ENCODE measurements around the gene KLHL30.
A peak's percentile ranks its signal among the peaks of the same experiment; 100 is the strongest.

KLHL30 gene, protein sequence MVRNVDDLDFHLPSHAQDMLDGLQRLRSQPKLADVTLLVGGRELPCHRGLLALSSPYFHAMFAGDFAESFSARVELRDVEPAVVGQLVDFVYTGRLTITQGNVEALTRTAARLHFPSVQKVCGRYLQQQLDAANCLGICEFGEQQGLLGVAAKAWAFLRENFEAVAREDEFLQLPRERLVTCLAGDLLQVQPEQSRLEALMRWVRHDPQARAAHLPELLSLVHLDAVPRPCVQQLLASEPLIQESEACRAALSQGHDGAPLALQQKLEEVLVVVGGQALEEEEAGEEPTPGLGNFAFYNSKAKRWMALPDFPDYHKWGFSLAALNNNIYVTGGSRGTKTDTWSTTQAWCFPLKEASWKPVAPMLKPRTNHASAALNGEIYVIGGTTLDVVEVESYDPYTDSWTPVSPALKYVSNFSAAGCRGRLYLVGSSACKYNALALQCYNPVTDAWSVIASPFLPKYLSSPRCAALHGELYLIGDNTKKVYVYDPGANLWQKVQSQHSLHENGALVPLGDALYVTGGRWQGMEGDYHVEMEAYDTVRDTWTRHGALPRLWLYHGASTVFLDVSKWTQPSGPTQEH

DNA sequence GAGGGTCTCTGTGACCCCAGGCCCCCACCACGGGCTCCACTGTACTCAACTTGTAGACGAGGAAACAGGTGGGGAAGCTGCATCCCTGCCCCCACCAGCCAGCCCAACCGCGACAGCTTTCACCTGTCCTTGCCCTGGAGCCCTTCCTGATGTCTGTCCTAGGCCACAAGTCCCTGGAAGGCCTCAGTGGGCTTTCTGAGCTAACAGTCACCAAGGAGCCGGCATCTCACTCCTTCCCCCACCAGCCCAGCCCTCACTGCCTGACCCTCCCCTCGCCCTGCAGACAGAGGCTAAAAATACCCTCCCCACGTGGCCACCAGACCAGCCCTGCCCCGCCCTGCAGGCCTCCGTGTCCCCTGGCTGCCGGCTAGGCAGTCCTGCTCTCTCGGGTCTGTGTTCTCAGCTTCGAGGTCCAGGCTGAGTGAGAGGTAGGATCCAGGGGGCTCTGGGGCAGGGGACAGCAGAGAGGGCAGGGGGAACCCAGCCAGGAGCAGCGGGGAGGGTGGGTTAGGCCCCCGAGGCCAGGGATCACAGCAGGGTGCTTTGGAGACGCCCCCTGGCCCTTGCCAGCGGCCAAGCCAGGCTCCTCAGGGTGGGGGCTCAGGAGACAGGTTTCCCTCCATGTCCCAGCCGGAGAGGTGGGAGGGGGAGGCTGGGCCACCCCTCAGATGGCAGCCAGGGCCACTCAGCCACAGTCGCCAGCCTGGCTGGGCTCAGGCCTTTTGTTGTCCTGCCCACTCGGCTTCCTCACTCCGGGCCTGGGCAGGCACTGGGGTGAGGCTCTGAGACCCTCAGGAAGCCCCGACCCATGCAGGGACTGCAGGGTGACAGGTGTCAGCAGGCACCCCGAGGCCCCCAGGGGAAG, at the start of gene KLHL30:
Gene KLHL30, plus strand, starts transcription at position 338 of the 865 bp plus-strand sequence. CDS start 2,087 bp downstream, outside the sequence.
- DNase-seq: no peak

DNA sequence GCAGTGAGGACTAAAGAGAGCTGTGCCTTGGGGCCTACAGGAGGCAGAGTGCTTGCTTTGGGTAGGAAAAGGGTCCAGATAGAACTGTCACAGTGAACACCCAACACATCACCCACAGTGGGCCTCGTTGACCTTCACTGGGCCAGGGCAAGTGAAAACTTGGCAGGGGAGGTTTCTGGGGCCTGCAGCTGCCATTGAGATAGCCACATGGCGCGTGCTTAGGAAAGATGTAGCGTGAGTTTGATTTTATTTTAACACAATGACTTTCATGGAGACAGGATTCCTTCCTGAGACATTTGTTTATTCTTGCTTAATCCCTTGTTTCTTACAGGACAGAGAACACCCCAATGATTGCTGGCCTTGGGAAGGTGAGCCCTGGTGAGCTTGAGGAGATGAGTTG, 47.6 kb upstream of the KLHL30 start:
- DNase-seq: no peak

DNA sequence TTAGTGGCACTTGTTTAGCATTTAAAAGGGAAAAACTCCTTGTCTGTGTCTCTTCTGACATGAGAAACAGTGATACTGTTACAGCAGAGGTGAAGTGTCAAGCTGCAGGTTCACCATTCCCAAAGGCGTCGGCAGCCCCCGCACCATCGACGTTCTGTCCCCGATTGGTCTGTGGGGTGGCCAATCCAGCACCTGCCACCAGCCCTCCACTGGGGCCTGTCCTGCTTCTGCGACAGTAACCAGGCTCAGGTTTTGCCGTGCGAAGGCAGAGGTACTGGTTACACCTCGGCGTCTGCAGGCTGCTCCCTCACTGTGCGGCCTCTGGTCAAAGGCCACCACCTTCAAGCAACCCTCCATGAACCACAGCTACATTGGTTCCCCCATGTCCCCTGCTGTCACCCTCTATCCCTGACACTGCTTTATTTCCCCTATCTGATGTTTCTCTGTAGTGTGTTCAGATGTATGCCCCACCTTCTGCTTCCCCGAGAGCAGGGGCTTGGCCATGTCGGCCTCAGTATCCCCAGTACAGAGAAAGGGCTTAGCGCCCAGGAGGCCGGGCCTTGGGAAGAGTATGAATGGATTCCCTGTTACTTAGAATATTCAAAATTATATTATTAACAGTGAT, 46.9 kb upstream of the KLHL30 start:
- DNase-seq: no peak

DNA sequence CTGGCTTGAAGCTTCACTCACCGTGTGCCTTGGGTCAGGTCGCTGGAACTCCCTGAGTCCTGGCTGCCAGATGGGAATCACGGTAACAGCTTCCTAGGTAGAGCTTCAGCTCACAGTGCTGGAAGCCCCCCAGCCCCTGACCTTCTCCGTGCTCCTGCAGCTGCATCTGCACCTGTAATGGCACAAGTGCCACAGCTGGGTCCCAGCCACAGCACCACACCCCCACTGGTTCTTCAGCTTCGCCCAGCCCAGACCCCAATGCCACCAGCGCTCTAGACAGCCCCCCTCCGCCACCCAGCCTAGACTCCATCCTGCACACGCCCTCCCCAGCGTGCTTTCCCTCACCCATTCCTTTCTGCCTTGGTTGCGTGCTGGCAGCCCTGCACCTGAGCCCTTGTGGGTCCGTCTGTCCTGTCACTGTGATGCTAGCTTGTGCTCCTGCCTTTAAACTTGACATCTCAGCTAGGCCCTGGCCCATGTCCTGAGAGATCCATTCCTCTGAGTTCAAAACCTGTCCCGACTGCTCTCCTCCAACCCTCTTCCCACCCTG, 45.9 kb upstream of the KLHL30 start:
- DNase-seq: no peak

DNA sequence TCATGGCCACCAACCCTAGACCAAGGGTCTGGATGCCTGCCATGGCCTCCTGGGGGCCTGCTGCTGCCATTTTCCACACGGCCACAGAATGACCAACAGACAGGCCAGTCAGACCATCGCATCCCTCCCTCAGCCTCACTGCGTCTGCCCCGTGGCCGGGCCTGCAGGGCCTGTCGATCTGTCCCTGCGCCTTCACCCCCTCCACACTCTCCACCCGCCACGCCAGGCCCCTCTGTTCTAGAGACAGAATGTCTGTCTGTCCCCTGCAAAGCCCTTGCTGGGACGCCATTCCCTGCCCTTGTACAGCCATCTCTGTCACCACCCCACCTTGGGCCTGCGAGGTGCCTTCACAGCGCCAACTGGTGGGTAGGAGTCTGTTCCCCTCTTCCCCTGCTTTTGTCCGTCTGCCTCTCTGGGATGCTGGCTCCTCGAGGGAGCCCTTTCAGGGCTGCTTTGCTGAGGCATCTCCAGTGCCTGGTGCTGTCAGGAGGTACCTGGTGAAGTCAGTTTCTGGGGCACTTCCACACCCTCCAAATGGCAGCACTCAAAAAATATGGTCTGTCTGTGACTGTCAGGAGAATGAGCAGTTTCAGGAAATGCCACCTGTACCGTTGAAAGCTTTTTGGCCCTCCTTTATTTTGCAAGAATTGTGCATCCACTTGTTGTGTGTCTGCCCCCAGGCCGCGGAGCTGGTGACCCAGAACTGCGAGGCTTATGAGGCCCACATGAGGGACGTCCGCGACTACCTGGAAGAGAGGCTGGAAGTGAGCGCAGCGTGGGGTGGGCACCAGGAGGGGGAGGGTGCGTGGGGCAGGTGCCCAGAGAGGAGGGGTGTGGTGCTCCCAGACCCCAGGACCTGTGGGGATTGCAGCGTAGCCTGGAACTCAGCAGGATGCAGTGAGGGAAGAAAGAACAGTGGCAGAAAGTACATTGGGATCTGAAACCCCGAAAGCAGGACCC, 45.0 kb upstream of the KLHL30 start:
- DNase-seq: no peak

DNA sequence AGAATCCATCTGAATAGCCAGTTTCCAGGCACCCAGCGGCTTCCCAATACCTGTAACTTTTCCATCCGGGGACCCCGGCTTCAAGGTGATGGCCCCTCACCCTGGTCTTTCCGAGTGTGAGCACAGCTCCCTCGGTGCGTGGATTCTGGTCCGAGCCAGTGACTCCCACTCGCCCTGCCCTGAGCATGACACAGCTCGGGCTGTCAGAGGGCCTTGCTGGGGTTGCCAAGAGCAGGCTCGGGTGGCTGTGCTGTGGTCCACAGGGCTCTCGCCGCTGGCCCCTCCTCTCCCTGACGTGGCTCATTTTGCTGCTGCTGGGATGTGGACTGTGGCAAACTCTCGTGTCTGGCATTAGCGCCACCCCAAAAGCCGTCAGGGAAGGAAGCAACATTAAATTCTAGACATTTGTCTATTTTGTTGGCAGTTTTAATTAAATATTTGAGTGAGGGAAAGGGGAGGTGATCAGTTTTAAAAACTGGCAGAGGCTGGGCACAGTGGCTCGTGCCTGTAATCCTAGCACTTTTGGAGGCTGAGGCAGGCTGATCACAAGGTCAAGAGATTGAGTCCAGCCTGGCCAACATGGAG, 43.9 kb upstream of the KLHL30 start:
- DNase-seq: no peak

DNA sequence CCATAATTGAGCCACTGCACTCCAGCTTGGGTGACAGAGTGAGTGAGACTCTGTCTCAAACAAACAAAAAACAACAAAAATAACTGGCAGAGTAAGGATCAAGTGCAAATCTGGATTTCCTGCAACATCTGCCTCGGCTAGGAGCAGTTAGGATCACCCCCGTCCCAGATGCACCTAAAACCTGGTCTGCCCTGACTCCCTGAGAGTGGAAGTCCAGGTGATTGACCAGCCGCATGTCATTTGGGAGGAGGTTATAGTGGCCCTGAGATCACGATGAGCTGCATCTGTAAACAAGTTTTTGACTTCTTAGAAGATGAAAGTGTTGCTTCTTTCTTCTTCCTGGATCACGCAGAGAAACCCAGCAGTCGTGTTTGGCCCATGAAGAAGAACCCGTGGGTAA, 43.3 kb upstream of the KLHL30 start:
- no peak for DNase-seq

DNA sequence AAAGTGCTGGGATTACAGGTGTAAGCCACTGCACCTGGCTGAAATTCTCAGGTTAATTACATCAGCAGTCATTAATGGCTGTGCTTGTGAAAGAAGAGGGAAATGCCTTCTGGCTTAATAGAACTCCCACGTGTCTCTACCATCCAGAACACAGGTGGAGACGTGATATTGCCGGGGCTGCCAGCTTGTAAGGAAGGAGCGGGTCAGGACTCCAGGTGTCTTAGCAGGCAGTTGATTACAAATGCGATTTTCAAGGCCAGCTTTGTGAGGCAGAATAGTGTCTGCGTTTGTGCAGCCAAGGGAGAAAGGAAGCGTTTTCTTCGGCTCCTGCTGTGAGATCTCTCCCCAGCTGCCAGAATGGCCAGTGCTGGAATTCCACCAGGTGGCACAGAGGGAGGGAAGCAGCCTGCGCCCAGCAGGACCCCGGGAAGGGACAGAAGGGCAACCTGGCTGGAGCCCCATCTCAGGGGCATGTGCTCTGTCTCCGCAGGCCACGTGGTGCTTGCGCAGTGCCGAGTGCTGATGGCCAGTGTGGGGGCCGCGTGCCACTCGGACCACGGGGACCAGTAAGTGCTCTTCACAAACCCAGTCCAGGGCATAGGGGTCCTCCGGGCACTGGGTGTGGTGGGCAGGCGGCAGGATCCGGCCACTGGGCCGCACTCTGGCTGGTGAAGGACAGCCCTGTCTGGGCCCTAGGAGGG, 42.0 kb upstream of the KLHL30 start:
- no peak for DNase-seq

DNA sequence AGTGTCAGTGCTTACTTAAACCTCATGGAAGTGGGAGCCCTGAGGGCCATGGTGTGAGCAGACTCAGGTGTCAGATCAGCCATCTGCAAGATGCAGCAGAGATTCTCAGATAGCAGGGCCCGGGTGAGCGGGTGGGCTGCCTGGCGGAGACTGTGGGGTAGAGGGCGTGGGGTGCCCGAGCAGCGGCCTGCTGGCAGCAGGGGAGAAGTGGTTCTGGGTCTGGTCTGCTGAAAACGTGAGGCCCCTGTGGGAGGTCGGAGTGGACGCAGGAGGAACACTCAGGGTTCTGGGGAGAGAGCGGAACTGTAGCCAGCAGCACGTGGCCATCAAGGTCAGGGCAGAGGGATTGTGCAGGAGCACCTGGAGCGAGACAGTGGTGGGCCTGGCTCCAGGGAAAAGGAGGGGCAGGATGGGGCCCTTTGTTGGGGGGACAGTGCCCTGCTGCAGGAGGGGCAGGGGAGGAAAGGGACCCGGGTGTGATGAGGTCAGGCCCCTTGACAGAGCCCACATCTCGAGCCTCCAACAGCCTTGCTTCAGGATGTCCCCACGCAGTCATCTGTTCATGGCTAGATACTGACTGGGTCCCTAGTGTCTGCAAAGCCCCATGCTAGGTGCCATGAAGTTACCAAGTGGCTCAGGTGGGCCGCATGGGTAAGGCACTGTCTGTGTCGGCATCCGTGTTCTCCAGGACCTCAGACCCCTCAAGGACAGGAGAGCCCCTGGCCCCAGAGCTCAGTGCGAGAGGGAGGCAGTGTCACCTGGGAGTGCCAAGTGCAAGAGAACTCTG, 41.1 kb upstream of the KLHL30 start:
- DNase-seq: no peak

DNA sequence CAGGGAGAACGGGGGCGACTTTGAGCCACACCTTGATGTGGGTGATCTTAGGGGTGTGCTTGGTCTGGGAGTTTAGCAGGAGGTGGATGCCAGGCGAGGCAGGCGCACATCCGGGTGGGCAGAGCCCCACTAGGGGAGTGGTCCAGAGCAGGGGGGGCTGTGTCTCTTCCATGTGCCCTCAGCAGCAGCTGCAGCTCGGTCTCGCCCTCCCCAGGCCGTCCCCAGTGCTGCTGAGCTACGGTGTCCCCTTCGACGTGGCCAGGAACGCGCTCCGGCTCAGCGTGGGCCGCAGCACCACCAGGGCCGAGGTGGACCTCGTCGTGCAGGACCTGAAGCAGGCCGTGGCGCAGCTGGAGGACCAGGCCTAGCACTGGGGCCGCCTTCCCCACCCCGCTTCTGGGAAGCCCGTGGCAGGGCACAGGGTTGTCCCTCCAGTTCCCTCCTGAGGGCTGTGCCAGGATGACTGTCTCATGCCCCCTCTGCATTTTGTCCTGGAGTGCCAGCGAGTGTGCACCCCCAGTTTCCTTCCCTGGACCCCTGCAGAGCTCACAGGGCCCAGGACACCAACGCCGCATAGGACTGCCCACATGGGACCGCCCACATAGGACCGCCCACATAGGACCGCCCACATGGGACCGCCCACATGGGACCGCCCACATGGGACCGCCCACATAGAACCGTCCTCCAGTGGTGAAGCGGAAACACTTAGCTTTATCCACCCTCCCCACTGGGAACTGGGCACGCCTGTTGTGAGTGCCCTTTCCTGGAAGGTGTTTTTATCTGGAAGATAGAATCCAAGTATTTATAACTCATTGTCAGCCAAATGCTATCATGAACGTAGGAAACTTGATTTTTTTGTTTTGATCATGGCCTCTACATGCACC, 40.2 kb upstream of the KLHL30 start:
- DNase-seq: peak in 1 of 2 donors; percentile 67

DNA sequence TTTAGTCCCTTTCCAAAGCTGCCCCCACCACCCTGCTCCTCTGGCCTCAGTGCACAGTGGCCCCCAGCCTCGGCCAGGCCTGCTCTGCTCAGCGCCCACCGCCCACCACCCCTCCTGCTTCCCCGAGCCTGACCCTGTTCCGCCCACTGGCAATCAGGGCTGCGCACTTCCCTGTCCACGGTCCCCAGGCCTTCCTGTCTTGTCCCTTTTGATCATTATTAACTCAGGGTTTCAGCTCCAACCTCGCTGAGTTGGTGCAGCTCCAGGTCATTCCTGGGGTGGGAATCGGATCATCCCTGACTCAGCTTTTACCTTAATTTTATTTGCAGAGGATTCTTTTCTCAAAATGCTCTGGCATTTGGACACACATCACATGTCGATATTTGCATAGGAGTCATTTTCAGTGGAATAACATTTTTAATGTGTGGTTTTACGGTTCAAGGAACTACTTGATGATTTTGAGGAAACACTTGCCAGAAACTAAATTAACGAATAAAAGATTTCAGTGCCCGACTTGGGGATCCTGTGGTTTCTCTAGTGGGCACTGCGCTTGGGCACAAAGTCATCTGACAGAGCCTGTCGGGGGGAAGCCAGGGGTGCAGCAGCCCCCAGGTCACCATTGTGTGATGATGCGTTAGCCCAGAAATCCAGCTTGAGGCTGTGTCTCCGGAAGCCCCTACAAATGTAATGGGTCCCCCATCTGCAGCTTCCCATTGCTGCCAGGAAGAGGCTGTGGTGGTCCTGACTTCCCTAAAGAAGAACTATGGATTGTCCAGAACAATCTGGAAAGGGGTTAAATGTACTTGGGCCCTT, 39.4 kb upstream of the KLHL30 start:
- DNase-seq: peak; percentile 50 to 61

DNA sequence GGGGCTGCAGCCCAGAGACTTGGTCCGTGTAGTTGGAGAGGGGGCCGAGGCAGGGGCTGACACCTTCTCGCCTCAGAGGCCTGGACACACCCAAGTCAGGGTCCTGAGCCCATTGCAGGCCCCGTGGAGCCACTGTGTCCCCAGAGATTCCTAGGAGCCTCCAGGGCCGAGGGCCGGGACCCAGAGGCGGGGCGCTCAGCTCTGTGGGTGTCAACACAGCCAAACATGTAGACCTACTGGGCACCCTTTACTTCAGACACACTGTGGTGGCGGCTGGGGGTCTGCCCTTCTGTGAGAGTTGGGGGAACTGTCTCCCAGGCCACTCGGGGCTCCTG, 38.8 kb upstream of the KLHL30 start:
- no peak for DNase-seq

DNA sequence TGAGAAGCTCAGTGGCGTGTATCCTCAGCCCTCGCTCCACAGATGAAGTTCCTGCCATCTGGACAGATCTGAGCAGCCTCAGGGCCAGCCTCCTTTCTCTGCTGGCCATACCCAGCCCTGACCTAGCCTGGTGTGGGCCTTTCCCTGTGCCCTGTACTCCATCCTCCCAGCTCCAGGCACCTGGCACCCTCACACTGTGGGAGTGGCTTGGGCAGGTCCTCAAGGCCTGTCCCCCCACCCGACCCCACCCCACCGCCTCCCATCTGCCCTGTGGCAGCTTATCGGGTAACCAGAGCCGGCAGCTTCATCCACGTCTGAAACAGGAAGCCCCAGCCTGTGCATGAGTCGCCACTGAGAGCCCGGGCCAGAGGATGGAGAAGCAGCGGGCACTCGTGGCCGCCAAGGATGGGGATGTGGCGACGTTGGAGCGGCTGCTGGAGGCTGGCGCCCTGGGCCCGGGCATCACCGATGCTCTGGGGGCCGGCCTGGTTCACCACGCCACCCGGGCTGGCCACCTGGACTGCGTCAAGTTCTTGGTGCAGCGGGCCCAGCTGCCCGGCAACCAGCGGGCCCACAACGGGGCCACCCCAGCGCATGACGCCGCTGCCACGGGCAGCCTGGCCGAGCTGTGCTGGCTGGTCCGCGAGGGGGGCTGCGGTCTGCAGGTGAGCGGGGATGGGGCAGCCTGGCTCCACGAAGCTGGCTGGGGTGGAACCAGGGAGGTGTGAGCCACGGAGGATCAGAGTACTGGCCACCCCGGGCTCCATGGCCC, 38.2 kb upstream of the KLHL30 start, which contains the start of gene ESPNL:
Gene ESPNL, plus strand, starts transcription at position 292 of the 772 bp plus-strand sequence. Its CDS starts 80 bp downstream, at position 372.
- DNase-seq: peak in 1 of 2 donors; percentile 29

DNA sequence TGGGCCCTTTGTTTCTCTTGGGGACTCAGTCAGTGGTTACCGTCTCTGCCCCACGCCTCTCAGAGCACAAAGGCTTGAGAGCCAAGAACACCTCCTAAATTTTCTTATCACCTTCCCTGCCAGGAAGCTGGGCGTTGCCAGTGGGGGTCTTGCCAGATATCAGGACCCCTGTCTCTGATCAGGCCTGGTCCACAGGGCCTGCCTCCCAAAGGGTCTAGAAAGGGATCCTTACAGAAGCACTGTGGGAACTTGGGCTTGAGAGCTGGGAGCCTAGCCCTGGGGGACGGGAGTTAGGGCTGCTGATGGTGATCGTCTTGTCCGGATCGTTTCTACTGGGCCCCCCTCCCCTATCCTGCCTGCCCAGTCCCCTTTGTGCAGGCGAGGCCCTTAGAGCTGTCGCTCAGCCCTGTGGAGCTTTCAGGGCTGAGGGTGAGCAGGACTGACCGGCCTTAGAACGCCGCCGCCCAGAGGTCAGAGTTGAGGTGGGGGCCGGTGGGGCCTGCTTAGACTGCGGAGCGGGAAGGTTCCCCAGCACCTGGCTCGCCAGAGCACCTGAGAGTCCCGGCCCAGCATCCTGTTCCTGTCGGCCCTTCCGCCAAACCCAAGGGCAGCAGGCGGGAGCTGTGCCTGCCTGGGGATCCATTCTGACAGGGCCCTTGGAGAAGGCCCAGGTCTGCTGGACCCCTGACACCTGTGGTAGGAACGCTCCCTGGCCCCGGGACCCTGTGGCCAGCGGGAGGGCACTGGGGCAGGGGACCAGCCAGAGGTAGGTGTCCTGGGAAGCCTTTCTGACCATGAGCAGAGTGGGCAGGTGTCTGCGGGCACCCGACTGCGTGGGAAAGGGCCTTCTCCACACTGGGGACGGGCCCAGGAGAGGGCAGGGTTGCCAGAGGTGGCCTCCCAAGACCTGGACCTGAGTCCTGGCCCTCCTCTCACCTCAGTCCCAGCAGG, 37.4 kb upstream of the KLHL30 start:
- DNase-seq: no peak
